Fibroblast of lung (primary cell): Measurements from ENCODE around the gene PSME3. TPM values are rescaled to one million over a fixed set of nuclear protein-coding genes. Genes with fewer than 3 reads are reported as not detected.
"Not testable (repeated sequence)": the region's sequence is repeated elsewhere in the genome, so short reads cannot be mapped to it uniquely, and the experiment has no call there.

ENCODE experiments used
- DNase-seq, 2 donors: peaks; one replicate each; pipeline versions ENCODE4 v3.0.0 to v3.0.0-alpha.2; 2010; ENCODE audit warnings: low read depth in 2 of 2
- H2AFZ ChIP-seq: 2 replicates; pipeline ENCODE4 v1.5.1; 2012; ENCODE audit warnings: low read length, control low read depth, inconsistent platforms
- H3K27ac ChIP-seq: 2 replicates; pipeline ENCODE4 v1.5.1; 2011; ENCODE audit warnings: low read length, control low read depth; ENCODE audit not compliant: insufficient read depth
- H3K27me3 ChIP-seq: 2 replicates; pipeline ENCODE4 v1.5.1; 2011; ENCODE audit warnings: mild to moderate bottlenecking, low read length; ENCODE audit not compliant: control insufficient read depth, insufficient read depth
- H3K36me3 ChIP-seq: 2 replicates; pipeline ENCODE4 v1.5.1; 2011; ENCODE audit warnings: low read length; ENCODE audit not compliant: control insufficient read depth, insufficient read depth
- H3K4me1 ChIP-seq: 2 replicates; pipeline ENCODE4 v1.5.1; 2011; ENCODE audit warnings: low read length; ENCODE audit not compliant: control insufficient read depth, insufficient read depth; ENCODE audit errors: extremely low read depth
- H3K4me2 ChIP-seq: 2 replicates; pipeline ENCODE4 v1.5.1; 2011; ENCODE audit warnings: low read length, control low read depth; ENCODE audit not compliant: insufficient read depth; ENCODE audit errors: extremely low read depth
- H3K4me3 ChIP-seq, 4 experiments: fragments of 200-600 bp in 1 of 4; sonication (generic) in 1 of 4; replicated peaks in 1 of 4; 2 replicates each; pipeline ENCODE4 v1.5.1; 2011 to 2016; ENCODE audit warnings: low read length in 4 of 4, low read depth in 3 of 4, mild to moderate bottlenecking in 3 of 4, control low read depth in 2 of 4, inconsistent platforms in 1 of 4, mixed read lengths in 1 of 4; ENCODE audit not compliant: insufficient read depth in 1 of 4; ENCODE audit errors: control extremely low read depth in 1 of 4
- H3K79me2 ChIP-seq: 2 replicates; pipeline ENCODE4 v1.5.1; 2012; ENCODE audit warnings: mild to moderate bottlenecking, low read length, inconsistent platforms; ENCODE audit not compliant: control insufficient read depth, insufficient read depth
- H3K9ac ChIP-seq: 2 replicates; pipeline ENCODE4 v1.5.1; 2011; ENCODE audit warnings: mild to moderate bottlenecking, low read length, control low read depth; ENCODE audit not compliant: insufficient read depth
- H3K9me3 ChIP-seq: 2 replicates; pipeline ENCODE4 v1.5.1; 2012; ENCODE audit warnings: low read depth, low read length; ENCODE audit not compliant: control insufficient read depth, insufficient read depth
- H4K20me1 ChIP-seq: 2 replicates; pipeline ENCODE4 v1.5.1; 2011; ENCODE audit warnings: low read length; ENCODE audit not compliant: control insufficient read depth, insufficient read depth; ENCODE audit errors: extremely low read depth
- CTCF ChIP-seq, 2 donors: IDR thresholded peaks in 1 of 2; conservative IDR thresholded peaks in 1 of 2; 1 replicate in 1 of 2; 2 replicates in 1 of 2; pipeline ENCODE4 v1.5.1; 2011 to 2012; ENCODE audit warnings: low read length in 2 of 2, control low read depth in 1 of 2, inconsistent platforms in 1 of 2, low read depth in 1 of 2, mild to moderate bottlenecking in 1 of 2
- EZH2 ChIP-seq: IDR thresholded peaks from 2 replicates; pipeline ENCODE4 v1.5.1; 2012; ENCODE audit warnings: low read length, control low read depth, mild to moderate bottlenecking; ENCODE audit errors: missing control alignments
- polyA plus RNA-seq, 2 donors: library from polyadenylated mRNA; depleted of rRNA in 1 of 2; stranded (reverse) in 1 of 2; unstranded in 1 of 2; fragments of >200 nt; gene quantifications; 2 replicates each; pipeline ENCODE4 v1.2.1, GENCODE V29; 2011 to 2012; ENCODE audit warnings: missing spikeins in 1 of 2
- total RNA-seq: library from RNA; depleted of rRNA; stranded (reverse); fragments of >200 nt; gene quantifications from 2 replicates; pipeline ENCODE4 v1.2.1, GENCODE V29; 2014

PSME3 gene
- total and polyA plus RNA-seq, 2 donors (not counting 1 experiment from before 2014, with no cell fraction given), result 50.7 to 133 TPM

- TF ChIP-seq CTCF (conservative IDR thresholded peaks at IDR 0.05 in 1 of 2, IDR thresholded peaks at IDR 0.05 in 1 of 2; ENCODE audit: low read depth in 1 of 2, low read length in 2 of 2) (no peak), EZH2 (no peak)
Observed at GRCh38 chr17:42849031-42849430, 15.8 kb downstream of the PSME3 start.

GRCh38 chr17:42849451-42850181 is 16.4 kb downstream of the PSME3 start:
- Histone ChIP-seq H3K27ac (no peak overlapping the region), H3K36me3 (peaks cover 5% of the 10 kb centered on the region), H3K9ac (no peak overlapping the region), H3K27me3 (peaks cover 2% of the 10 kb centered on the region), H4K20me1 (no peaks in the 10 kb centered on the region), H3K9me3 (no peaks in the 10 kb centered on the region), H3K79me2 (no peaks in the 10 kb centered on the region), H3K4me3 (no peak overlapping the region), H3K4me2 (no peak overlapping the region), H2AFZ (no peak overlapping the region), H3K4me1 (peaks cover 2% of the 10 kb centered on the region)
- DNase-seq, result no peak
- TF ChIP-seq CTCF (conservative IDR thresholded peaks at IDR 0.05 in 1 of 2, IDR thresholded peaks at IDR 0.05 in 1 of 2; ENCODE audit: low read depth in 1 of 2, low read length in 2 of 2), result no peak
- TF ChIP-seq EZH2, result no peak

More at GRCh38 chr17:42849031-42849430, 15.8 kb downstream of the PSME3 start:
- Histone ChIP-seq H4K20me1 (no peaks in the 10 kb centered on the region), H3K27ac (no peak overlapping the region), H3K27me3 (no peaks in the 10 kb centered on the region), H3K36me3 (peaks cover 7% of the 10 kb centered on the region), H3K4me1 (peaks cover 2% of the 10 kb centered on the region), H3K9me3 (no peaks in the 10 kb centered on the region), H3K79me2 (no peaks in the 10 kb centered on the region), H3K4me3 (no peak overlapping the region), H2AFZ (no peak overlapping the region), H3K9ac (no peak overlapping the region), H3K4me2 (no peak overlapping the region)
- no peak for DNase-seq

- Histone ChIP-seq H3K9ac (no peak within 1 kb of the TSS), H2AFZ (no peak within 1 kb of the TSS), H3K27ac (no peak within 1 kb of the TSS), H3K4me1 (peaks cover 2% of the 10 kb centered on the region), H3K79me2 (no peaks in the 10 kb centered on the region), H4K20me1 (no peaks in the 10 kb centered on the region), H3K27me3 (peaks cover 2% of the 10 kb centered on the region), H3K4me2 (no peak within 1 kb of the TSS), H3K36me3 (no peaks in the 10 kb centered on the region), H3K4me3 (no peak within 1 kb of the TSS), H3K9me3 (no peaks in the 10 kb centered on the region)
- TF ChIP-seq CTCF (conservative IDR thresholded peaks at IDR 0.05 in 1 of 2, IDR thresholded peaks at IDR 0.05 in 1 of 2; ENCODE audit: low read depth in 1 of 2, low read length in 2 of 2) (no peak), EZH2 (no peak)
- no peak for DNase-seq
Observed at GRCh38 chr17:42850954-42851353, 17.8 kb downstream of the PSME3 start, which contains the start of gene AOC3. Gene AOC3, plus strand, starts transcription at chr17:42851199. Its CDS starts 145 bp downstream, at chr17:42851344.

GRCh38 chr17:42851371-42852240 is 18.4 kb downstream of the PSME3 start:
- not testable (repeated sequence) for H3K27me3 ChIP-seq, H3K4me2 ChIP-seq, DNase-seq, H3K27ac ChIP-seq, H3K4me1 ChIP-seq, H2AFZ ChIP-seq, H3K36me3 ChIP-seq, H3K4me3 ChIP-seq, H3K9ac ChIP-seq, H3K9me3 ChIP-seq, H3K79me2 ChIP-seq, H4K20me1 ChIP-seq
